ENCODE data around the gene SIDT2. TPM values are rescaled to one million over a fixed set of nuclear protein-coding genes. Genes with fewer than 3 reads are reported as not detected.

Gene SIDT2
- total and polyA plus RNA-seq, 2 of the 4 experiments (the other 2 are of a cell fraction): 7.3 to 30.3 TPM

DNA sequence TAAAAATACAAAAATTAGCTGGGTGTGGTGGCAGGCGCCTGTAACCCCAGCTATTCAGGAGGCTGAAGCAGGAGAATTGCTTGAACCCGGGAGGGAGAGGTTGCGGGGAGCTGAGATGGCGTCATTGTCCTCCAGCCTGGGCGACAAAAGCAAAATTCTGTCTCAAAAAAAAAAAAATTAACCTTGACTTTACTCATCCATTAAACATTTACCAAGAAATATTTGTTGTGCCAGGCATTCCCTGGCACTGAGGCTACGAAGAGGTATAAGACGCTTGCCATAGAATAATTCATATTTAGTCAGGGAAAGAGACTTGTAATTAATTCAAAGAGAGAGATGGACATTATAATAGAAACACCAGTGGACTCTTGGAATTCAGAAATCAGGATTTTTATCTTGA is 47.7 kb upstream of the SIDT2 start:
- CTCF ChIA-PET: no interaction called here
- in situ Hi-C loops (cut with MboI; ENCODE audit: low sequenced_read_pairs): no loop called here
- TF ChIP-seq MAZ (IDR thresholded peaks at IDR 0.05; ENCODE audit: borderline replicate concordance, low read depth, low read length) (no peak), RCOR1 (IDR thresholded peaks at IDR 0.05; ENCODE audit: insufficient replicate concordance, low read length) (no peak), FOS (IDR thresholded peaks at IDR 0.05; ENCODE audit: low read depth, low read length) (no peak), NFE2L2 (IDR thresholded peaks at IDR 0.05; ENCODE audit: low read depth, low read length) (no peak), MAFK (IDR thresholded peaks at IDR 0.05; ENCODE audit: low read depth, low read length) (no peak), POLR2A (IDR thresholded peaks at IDR 0.05; ENCODE audit: low read depth, low read length) (no peak), MXI1 (IDR thresholded peaks at IDR 0.05; ENCODE audit: borderline replicate concordance, low read depth, low read length) (no peak), RAD21 (IDR thresholded peaks at IDR 0.05; ENCODE audit: low read length) (no peak), CHD1 (IDR thresholded peaks at IDR 0.05; ENCODE audit: low read depth, low read length) (no peak), ELK1 (IDR thresholded peaks at IDR 0.05; ENCODE audit: borderline replicate concordance, low read depth, low read length) (no peak), SMC3 (IDR thresholded peaks at IDR 0.05; ENCODE audit: low read depth, low read length) (no peak)

More for the DNA sequence above, 47.7 kb upstream of the SIDT2 start:
- Histone ChIP-seq H4K8ac (ENCODE audit: low read depth in 2 of 2, low read length in 2 of 2) (no peak overlapping the region), H4K91ac (ENCODE audit: insufficient read depth, low read depth, low read length) (no peak overlapping the region), H4K20me1 (ENCODE audit: insufficient read depth, low read length) (no peaks in the 10 kb centered on the region), H3K9me1 (ENCODE audit: insufficient read depth, low read length) (no peaks in the 10 kb centered on the region), H3K4me1 (ENCODE audit: control insufficient read depth, insufficient read depth, low read length) (no peaks in the 10 kb centered on the region), H3K36me3 (ENCODE audit: control insufficient read depth, insufficient read depth, low read length) (no peaks in the 10 kb centered on the region), H2BK5ac (ENCODE audit: low read depth, low read length, poor library complexity, severe bottlenecking) (no peak overlapping the region), H3K9me3 (ENCODE audit: control insufficient read depth, insufficient read depth, low read length) (no peaks in the 10 kb centered on the region), H2BK120ac (ENCODE audit: low read depth, low read length) (no peak overlapping the region), H2AK5ac (ENCODE audit: low read depth, low read length) (no peak overlapping the region), H2AK9ac (replicated peaks; ENCODE audit: low read depth, low read length, poor library complexity) (no peak overlapping the region), H3K18ac (ENCODE audit: low read depth, low read length) (no peak overlapping the region), H3K14ac (replicated peaks; ENCODE audit: low read depth, low read length) (no peak overlapping the region), H2BK20ac (ENCODE audit: low read depth, low read length) (no peak overlapping the region), H3K4me2 (ENCODE audit: low read depth, low read length) (no peak overlapping the region), H2AFZ (replicated peaks; ENCODE audit: low read length, poor library complexity) (no peak overlapping the region), H3K4me3 (ENCODE audit: insufficient read depth, low read depth, low read length) (no peak overlapping the region), H3K4ac (ENCODE audit: low read depth, low read length) (no peak overlapping the region), H3K56ac (ENCODE audit: extremely low read depth, insufficient read depth, low read length) (no peak overlapping the region), H3K79me1 (ENCODE audit: low read depth in 1 of 2, low read length in 2 of 2) (no peaks in the 10 kb centered on the region), H4K5ac (ENCODE audit: low read depth, low read length) (no peak overlapping the region), H3K27me3 (ENCODE audit: control insufficient read depth, insufficient read depth, low read length) (peaks cover 19% of the 10 kb centered on the region), H3K27ac (ENCODE audit: insufficient read depth, low read length) (no peak overlapping the region), H3K9ac (ENCODE audit: low read depth, low read length) (no peak overlapping the region), H2BK15ac (ENCODE audit: low read depth, low read length) (no peak overlapping the region), H3K23ac (ENCODE audit: low read depth, low read length) (no peak overlapping the region)
- no TSS peak for BruUV-seq (replicated peaks)
- ATAC-seq (ENCODE audit: low read depth): no peak
- no CpG with 5 or more reads among the region's 7 CpGs for WGBS, 2 experiments (ENCODE audit: extremely low coverage in 2 of 2, insufficient read length in 1 of 2)
- POLR2A ChIA-PET (ENCODE audit: unreplicated experiment): no interaction called here
- dilution Hi-C loops (cut with HindIII; ENCODE audit: low sequenced_read_pairs, unreplicated experiment): no loop called here
- no peak for DNase-seq
- intact Hi-C loops (cut with micrococcal nuclease): no loop called here
